Endothelial cell of umbilical vein (primary cell): ENCODE data around the gene SSTR5. TPM values are rescaled to one million over a fixed set of nuclear protein-coding genes. Genes with fewer than 3 reads are reported as not detected.

Experiments used
- BruUV-seq: library from RNA; stranded (reverse); fragments of 400-500 nt; replicated peaks from 2 replicates; lab custom pipeline; 2021; lab: Mats Ljungman, UMichigan
- CTCF ChIA-PET: fragments of 300-600, 350-600 bp; sonication (Branson Sonifier 250); formaldehyde crosslinking; loops from one replicate; lab custom pipeline; 2021; ENCODE audit warnings: antibody characterized with exemption, inconsistent platforms; lab: Charles Lee
- POLR2A ChIA-PET: fragments of 300-600, 350-600 bp; sonication (Branson Sonifier 250); formaldehyde crosslinking; loops from one replicate; lab custom pipeline; 2021; ENCODE audit warnings: antibody characterized with exemption, inconsistent platforms; lab: Charles Lee
- DNase-seq: peaks from one replicate; pipeline ENCODE4 v3.0.0-alpha.2; 2011; ENCODE audit warnings: low read depth, low spot score
- FAIRE-seq: peaks from 2 replicates; lab custom pipeline; 2011; peaks lifted over from hg19 to GRCh38; lab: Jason Lieb, UNC
- H2AFZ ChIP-seq: 2 replicates; pipeline ENCODE4 v1.6.0; 2012; ENCODE audit warnings: low read depth, low read length, control low read depth, inconsistent platforms
- H3K27ac ChIP-seq: 2 replicates; pipeline ENCODE4 v1.5.1; 2011; ENCODE audit warnings: low read depth, mild to moderate bottlenecking, control low read depth, low read length, moderate library complexity; ENCODE audit not compliant: insufficient read depth
- H3K27me3 ChIP-seq, 2 experiments: 2 replicates each; pipeline versions ENCODE4 v1.6.0 to v1.6.1; 2011; ENCODE audit warnings: low read length in 2 of 2, mixed read lengths in 1 of 2; ENCODE audit not compliant: control insufficient read depth in 2 of 2, insufficient read depth in 2 of 2
- H3K36me3 ChIP-seq, 2 experiments: 2 replicates in 1 of 2; 3 replicates in 1 of 2; pipeline ENCODE4 v1.5.1; 2011; ENCODE audit warnings: low read length in 2 of 2, mild to moderate bottlenecking in 1 of 2, moderate library complexity in 1 of 2; ENCODE audit not compliant: control insufficient read depth in 2 of 2, insufficient read depth in 2 of 2; ENCODE audit errors: extremely low read depth in 1 of 2
- H3K4me1 ChIP-seq: 3 replicates; pipeline ENCODE4 v1.5.1; 2011; ENCODE audit warnings: mild to moderate bottlenecking, low read length; ENCODE audit not compliant: control insufficient read depth, insufficient read depth; ENCODE audit errors: extremely low read depth
- H3K4me2 ChIP-seq: 2 replicates; pipeline ENCODE4 v1.6.1; 2011; ENCODE audit warnings: low read length, control low read depth, mixed read lengths; ENCODE audit not compliant: insufficient read depth
- H3K4me3 ChIP-seq, 3 experiments: fragments of 200-600 bp in 1 of 3; sonication (generic), shearing (Covaris generic) in 1 of 3; replicated peaks in 1 of 3; 2 replicates each; pipeline ENCODE4 v1.5.1; 2011 to 2016; ENCODE audit warnings: control low read depth in 3 of 3, low read length in 3 of 3, mild to moderate bottlenecking in 2 of 3, inconsistent platforms in 1 of 3, low read depth in 1 of 3, moderate library complexity in 1 of 3; ENCODE audit not compliant: insufficient read depth in 1 of 3
- H3K79me2 ChIP-seq: 2 replicates; pipeline ENCODE4 v1.6.0; 2012; ENCODE audit warnings: low read length, inconsistent platforms; ENCODE audit not compliant: control insufficient read depth, insufficient read depth
- H3K9ac ChIP-seq: replicated peaks from 2 replicates; pipeline ENCODE3; 2011; ENCODE audit warnings: low read length, control low read depth; ENCODE audit not compliant: insufficient read depth; ENCODE audit errors: extremely low read depth
- H3K9me1 ChIP-seq: replicated peaks from 3 replicates; pipeline ENCODE4 v1.6.0; 2011; ENCODE audit warnings: mild to moderate bottlenecking, low read length; ENCODE audit not compliant: control insufficient read depth, insufficient read depth; ENCODE audit errors: extremely low read depth
- H3K9me3 ChIP-seq: replicated peaks from 2 replicates; pipeline ENCODE4 v1.5.1; 2012; ENCODE audit warnings: low read length, inconsistent platforms; ENCODE audit not compliant: control insufficient read depth, insufficient read depth
- H4K20me1 ChIP-seq: replicated peaks from 2 replicates; pipeline ENCODE3; 2011; ENCODE audit warnings: mild to moderate bottlenecking, low read length; ENCODE audit not compliant: control insufficient read depth, insufficient read depth; ENCODE audit errors: extremely low read depth
- EZH2 ChIP-seq: IDR thresholded peaks from 2 replicates; pipeline ENCODE4 v1.6.1; 2012; ENCODE audit warnings: borderline replicate concordance, low read depth, mild to moderate bottlenecking, moderate library complexity, low read length, inconsistent platforms; ENCODE audit not compliant: severe bottlenecking
- FOS ChIP-seq: IDR thresholded peaks from 2 replicates; pipeline ENCODE4 v1.6.1; 2011; ENCODE audit warnings: mild to moderate bottlenecking, low read length, moderate library complexity, borderline replicate concordance; ENCODE audit not compliant: insufficient read depth
- POLR2A ChIP-seq: IDR thresholded peaks from 2 replicates; pipeline ENCODE4 v1.6.1; 2012; ENCODE audit warnings: low read depth, mild to moderate bottlenecking, control low read depth, low read length
- POLR2AphosphoS5 ChIP-seq: IDR thresholded peaks from 2 replicates; pipeline ENCODE4 v1.6.1; 2012; ENCODE audit warnings: low read depth, mild to moderate bottlenecking, control low read depth, low read length, moderate library complexity; ENCODE audit not compliant: insufficient read depth
- dilution Hi-C: fragments of 300-500 bp; cut with MboI; formaldehyde crosslinking; loops from one replicate; pipeline ENCODE4 v1.15.0; 2019; ENCODE audit warnings: low sequenced_read_pairs; ENCODE audit not compliant: extremely low pct_ligation_motif_present
- intact Hi-C: fragments of 100-400 bp; cut with micrococcal nuclease; formaldehyde crosslinking; loops from one replicate; pipeline ENCODE4 v1.10.0; 2022
- polyA plus RNA-seq, 4 experiments: library from polyadenylated mRNA; depleted of rRNA in 3 of 4; stranded (reverse) in 3 of 4; unstranded in 1 of 4; fragments of >200 nt; gene quantifications; 2 replicates each; pipeline versions ENCODE4 v1.2.1 to v1.2.3, GENCODE V29; 2011 to 2012; ENCODE audit warnings: missing spikeins in 1 of 4
- total RNA-seq: library from RNA; stranded (reverse); gene quantifications from 2 replicates; pipeline ENCODE4 v1.2.3, GENCODE V29; 2021
- TF ChIP-seq, protein P1 (sequence below): IDR thresholded peaks from 2 replicates; pipeline ENCODE4 v1.6.1; 2011; ENCODE audit not compliant: insufficient read depth, insufficient read length

Gene SSTR5
- total and polyA plus RNA-seq, 2 donors (not counting 3 experiments of a cell fraction or from before 2014, with no cell fraction given) = 0.24 to 0.52 TPM

DNA sequence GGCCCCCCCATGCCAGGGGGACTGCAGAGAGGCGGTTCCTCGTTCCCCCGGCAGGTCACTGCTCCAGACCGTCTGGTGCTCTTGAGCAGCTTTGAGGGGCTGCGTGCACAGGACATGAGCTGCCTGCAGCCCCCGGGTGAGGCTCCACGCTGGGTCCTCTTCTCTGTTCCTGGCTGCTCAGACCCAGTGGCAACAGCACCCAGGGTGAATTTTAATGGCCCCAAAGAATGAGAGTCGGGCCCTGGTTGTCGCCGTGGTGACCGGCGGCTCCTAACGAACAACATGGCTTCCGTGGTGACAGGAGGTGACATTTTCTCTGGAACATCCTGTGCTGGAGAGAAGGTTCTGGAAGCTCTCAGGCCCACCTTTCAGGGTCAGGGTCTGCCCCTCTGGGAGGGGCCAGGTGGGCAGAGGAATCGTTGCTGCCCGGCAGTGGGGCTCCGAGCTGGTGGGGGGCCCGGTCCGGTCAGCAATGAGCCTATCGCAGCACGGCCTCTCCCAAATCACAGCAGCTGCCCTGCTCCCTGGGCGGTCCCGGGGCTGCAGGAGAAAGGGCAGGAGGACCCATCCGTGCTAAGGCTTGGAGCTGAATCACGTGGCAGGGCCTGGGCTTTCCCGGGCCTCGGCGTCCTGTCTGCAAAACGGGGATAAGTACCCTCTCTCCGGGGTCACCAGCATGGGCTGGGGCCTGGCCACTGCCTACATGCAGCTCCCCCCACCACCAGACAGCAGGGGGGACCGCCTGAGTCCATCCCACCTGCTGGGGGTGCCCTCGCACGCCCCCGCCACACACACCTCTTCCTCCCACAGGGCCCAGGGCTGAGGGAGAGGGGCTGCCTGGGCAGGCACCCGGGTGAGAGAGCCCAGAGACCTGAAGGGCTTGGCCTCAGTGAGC, 26.9 kb downstream of the SSTR5 start:
- DNase-seq (no peak), FAIRE-seq (no peak)
- TF ChIP-seq, protein P1, sequence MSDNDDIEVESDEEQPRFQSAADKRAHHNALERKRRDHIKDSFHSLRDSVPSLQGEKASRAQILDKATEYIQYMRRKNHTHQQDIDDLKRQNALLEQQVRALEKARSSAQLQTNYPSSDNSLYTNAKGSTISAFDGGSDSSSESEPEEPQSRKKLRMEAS = no peak
- Histone ChIP-seq H3K27ac (no peak overlapping the region), H3K27me3 (no peaks in the 10 kb centered on the region), H3K9me3 (no peaks in the 10 kb centered on the region), H3K36me3 (no peaks in the 10 kb centered on the region), H2AFZ (no peak overlapping the region), H3K79me2 (no peaks in the 10 kb centered on the region), H4K20me1 (no peaks in the 10 kb centered on the region), H3K4me3 (no peak overlapping the region), H3K4me1 (no peaks in the 10 kb centered on the region), H3K9me1 (no peaks in the 10 kb centered on the region), H3K4me2 (no peak overlapping the region), H3K9ac (no peak overlapping the region)
- no TSS peak for BruUV-seq
- dilution Hi-C loops = no loop called here
- intact Hi-C loops = no loop called here
- POLR2A ChIA-PET = no interaction called here
- CTCF ChIA-PET = no interaction called here

DNA sequence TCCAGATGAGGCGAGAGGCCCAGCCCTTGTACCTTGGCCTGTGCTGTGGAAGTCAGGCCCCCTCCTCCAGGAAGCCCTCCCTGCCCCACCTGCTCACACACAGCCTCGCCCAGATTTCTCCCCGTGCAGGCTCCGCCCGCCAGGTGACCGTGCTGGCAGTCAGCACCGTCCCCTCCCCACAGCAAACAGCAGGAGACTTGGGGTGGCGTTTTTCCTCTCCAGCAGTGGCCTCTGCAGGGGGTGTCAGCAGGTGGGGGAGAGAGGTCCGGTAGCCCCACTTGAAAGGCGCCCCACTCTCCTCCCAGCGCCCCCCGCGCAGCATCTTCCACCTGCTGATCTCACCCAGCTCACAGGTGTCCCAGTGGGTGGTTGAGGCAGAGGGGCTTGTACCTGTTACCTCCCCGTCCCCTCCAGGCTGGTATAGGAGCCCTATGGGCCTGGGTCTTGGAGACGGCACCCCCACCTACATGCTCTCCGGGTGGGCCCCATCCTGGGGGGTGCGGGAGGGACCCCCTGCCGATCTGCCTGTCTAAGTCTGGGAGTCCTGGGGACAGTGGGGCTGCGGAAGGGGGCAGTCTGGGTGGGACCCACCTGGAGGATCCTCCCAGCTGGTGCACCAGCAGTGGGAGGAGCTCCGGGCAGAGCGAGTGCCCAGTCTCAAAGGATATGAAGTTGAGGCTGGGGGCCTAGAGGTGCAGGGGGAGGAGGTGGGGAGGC, 27.7 kb downstream of the SSTR5 start:
- H3K4me1 ChIP-seq = no peaks in the 10 kb centered on the region
- H2AFZ ChIP-seq = no peak overlapping the region
- H3K79me2 ChIP-seq = no peaks in the 10 kb centered on the region
- no peak overlapping the region for H3K4me2 ChIP-seq
- FAIRE-seq (no peak), DNase-seq (no peak)
- no peaks in the 10 kb centered on the region for H3K27me3 ChIP-seq
- H3K9me3 ChIP-seq = no peaks in the 10 kb centered on the region
- H3K4me3 ChIP-seq = no peak overlapping the region
- ChIA-PET CTCF (no interaction called here), POLR2A (no interaction called here)
- intact Hi-C loops (no loop called here), dilution Hi-C loops (no loop called here)
- TF ChIP-seq POLR2A = no peak
- TF ChIP-seq EZH2 = no peak
- no peak for TF ChIP-seq POLR2AphosphoS5
- no peak for TF ChIP-seq FOS
- no peak overlapping the region for H3K9ac ChIP-seq
- no peaks in the 10 kb centered on the region for H4K20me1 ChIP-seq
- H3K36me3 ChIP-seq = no peaks in the 10 kb centered on the region
- BruUV-seq = no TSS peak
- H3K27ac ChIP-seq = no peak overlapping the region
- H3K9me1 ChIP-seq = no peaks in the 10 kb centered on the region
